Endothelial cell of umbilical vein (primary cell): ENCODE data around the gene SNX10. TPM values are rescaled to one million over a fixed set of nuclear protein-coding genes. Genes with fewer than 3 reads are reported as not detected.

ENCODE experiments used
- BruUV-seq: library from RNA; stranded (reverse); fragments of 400-500 nt; replicated peaks from 2 replicates; lab custom pipeline; 2021; lab: Mats Ljungman, UMichigan
- CTCF ChIA-PET: fragments of 300-600, 350-600 bp; sonication (Branson Sonifier 250); formaldehyde crosslinking; loops from one replicate; lab custom pipeline; 2021; ENCODE audit warnings: antibody characterized with exemption, inconsistent platforms; lab: Charles Lee
- POLR2A ChIA-PET: fragments of 300-600, 350-600 bp; sonication (Branson Sonifier 250); formaldehyde crosslinking; loops from one replicate; lab custom pipeline; 2021; ENCODE audit warnings: antibody characterized with exemption, inconsistent platforms; lab: Charles Lee
- DNase-seq: peaks from one replicate; pipeline ENCODE4 v3.0.0-alpha.2; 2011; ENCODE audit warnings: low read depth, low spot score
- FAIRE-seq: peaks from 2 replicates; lab custom pipeline; 2011; peaks lifted over from hg19 to GRCh38; lab: Jason Lieb, UNC
- H2AFZ ChIP-seq: 2 replicates; pipeline ENCODE4 v1.6.0; 2012; ENCODE audit warnings: low read depth, low read length, control low read depth, inconsistent platforms
- H3K27ac ChIP-seq: 2 replicates; pipeline ENCODE4 v1.5.1; 2011; ENCODE audit warnings: low read depth, mild to moderate bottlenecking, control low read depth, low read length, moderate library complexity; ENCODE audit not compliant: insufficient read depth
- H3K27me3 ChIP-seq, 2 experiments: 2 replicates each; pipeline versions ENCODE4 v1.6.0 to v1.6.1; 2011; ENCODE audit warnings: low read length in 2 of 2, mixed read lengths in 1 of 2; ENCODE audit not compliant: control insufficient read depth in 2 of 2, insufficient read depth in 2 of 2
- H3K36me3 ChIP-seq, 2 experiments: 2 replicates in 1 of 2; 3 replicates in 1 of 2; pipeline ENCODE4 v1.5.1; 2011; ENCODE audit warnings: low read length in 2 of 2, mild to moderate bottlenecking in 1 of 2, moderate library complexity in 1 of 2; ENCODE audit not compliant: control insufficient read depth in 2 of 2, insufficient read depth in 2 of 2; ENCODE audit errors: extremely low read depth in 1 of 2
- H3K4me1 ChIP-seq: 3 replicates; pipeline ENCODE4 v1.5.1; 2011; ENCODE audit warnings: mild to moderate bottlenecking, low read length; ENCODE audit not compliant: control insufficient read depth, insufficient read depth; ENCODE audit errors: extremely low read depth
- H3K4me2 ChIP-seq: 2 replicates; pipeline ENCODE4 v1.6.1; 2011; ENCODE audit warnings: low read length, control low read depth, mixed read lengths; ENCODE audit not compliant: insufficient read depth
- H3K4me3 ChIP-seq, 3 experiments: fragments of 200-600 bp in 1 of 3; sonication (generic), shearing (Covaris generic) in 1 of 3; replicated peaks in 1 of 3; 2 replicates each; pipeline ENCODE4 v1.5.1; 2011 to 2016; ENCODE audit warnings: control low read depth in 3 of 3, low read length in 3 of 3, mild to moderate bottlenecking in 2 of 3, inconsistent platforms in 1 of 3, low read depth in 1 of 3, moderate library complexity in 1 of 3; ENCODE audit not compliant: insufficient read depth in 1 of 3
- H3K79me2 ChIP-seq: 2 replicates; pipeline ENCODE4 v1.6.0; 2012; ENCODE audit warnings: low read length, inconsistent platforms; ENCODE audit not compliant: control insufficient read depth, insufficient read depth
- H3K9ac ChIP-seq: replicated peaks from 2 replicates; pipeline ENCODE3; 2011; ENCODE audit warnings: low read length, control low read depth; ENCODE audit not compliant: insufficient read depth; ENCODE audit errors: extremely low read depth
- H3K9me1 ChIP-seq: replicated peaks from 3 replicates; pipeline ENCODE4 v1.6.0; 2011; ENCODE audit warnings: mild to moderate bottlenecking, low read length; ENCODE audit not compliant: control insufficient read depth, insufficient read depth; ENCODE audit errors: extremely low read depth
- H3K9me3 ChIP-seq: replicated peaks from 2 replicates; pipeline ENCODE4 v1.5.1; 2012; ENCODE audit warnings: low read length, inconsistent platforms; ENCODE audit not compliant: control insufficient read depth, insufficient read depth
- H4K20me1 ChIP-seq: replicated peaks from 2 replicates; pipeline ENCODE3; 2011; ENCODE audit warnings: mild to moderate bottlenecking, low read length; ENCODE audit not compliant: control insufficient read depth, insufficient read depth; ENCODE audit errors: extremely low read depth
- CTCF ChIP-seq, 2 donors: IDR thresholded peaks; 1 replicate in 1 of 2; 2 replicates in 1 of 2; pipeline ENCODE4 v1.5.1; 2011; ENCODE audit warnings: low read length in 2 of 2, mild to moderate bottlenecking in 2 of 2, moderate library complexity in 2 of 2, control low read depth in 1 of 2, inconsistent platforms in 1 of 2, low read depth in 1 of 2; ENCODE audit not compliant: insufficient read depth in 1 of 2; ENCODE audit errors: extremely low read depth in 1 of 2
- EZH2 ChIP-seq: IDR thresholded peaks from 2 replicates; pipeline ENCODE4 v1.6.1; 2012; ENCODE audit warnings: borderline replicate concordance, low read depth, mild to moderate bottlenecking, moderate library complexity, low read length, inconsistent platforms; ENCODE audit not compliant: severe bottlenecking
- FOS ChIP-seq: IDR thresholded peaks from 2 replicates; pipeline ENCODE4 v1.6.1; 2011; ENCODE audit warnings: mild to moderate bottlenecking, low read length, moderate library complexity, borderline replicate concordance; ENCODE audit not compliant: insufficient read depth
- GATA2 ChIP-seq: IDR thresholded peaks from 2 replicates; pipeline ENCODE4 v1.7.0; 2011; ENCODE audit warnings: low read depth, mild to moderate bottlenecking, moderate library complexity, mixed read lengths, low read length; ENCODE audit not compliant: insufficient read length, insufficient read depth
- JUN ChIP-seq: IDR thresholded peaks from 2 replicates; pipeline ENCODE4 v1.6.1; 2011; ENCODE audit warnings: borderline replicate concordance, low read depth; ENCODE audit not compliant: insufficient read length, insufficient read depth
- MAX ChIP-seq: IDR thresholded peaks from 2 replicates; pipeline ENCODE4 v1.6.1; 2011; ENCODE audit not compliant: insufficient read depth, insufficient read length
- MYC ChIP-seq: IDR thresholded peaks from one replicate; pipeline ENCODE4 v1.6.1; 2011; ENCODE audit warnings: mild to moderate bottlenecking, low read depth, low read length
- POLR2A ChIP-seq: IDR thresholded peaks from 2 replicates; pipeline ENCODE4 v1.6.1; 2012; ENCODE audit warnings: low read depth, mild to moderate bottlenecking, control low read depth, low read length
- POLR2AphosphoS5 ChIP-seq: IDR thresholded peaks from 2 replicates; pipeline ENCODE4 v1.6.1; 2012; ENCODE audit warnings: low read depth, mild to moderate bottlenecking, control low read depth, low read length, moderate library complexity; ENCODE audit not compliant: insufficient read depth
- dilution Hi-C: fragments of 300-500 bp; cut with MboI; formaldehyde crosslinking; loops from one replicate; pipeline ENCODE4 v1.15.0; 2019; ENCODE audit warnings: low sequenced_read_pairs; ENCODE audit not compliant: extremely low pct_ligation_motif_present
- intact Hi-C: fragments of 100-400 bp; cut with micrococcal nuclease; formaldehyde crosslinking; loops from one replicate; pipeline ENCODE4 v1.10.0; 2022
- polyA plus RNA-seq, 4 experiments: library from polyadenylated mRNA; depleted of rRNA in 3 of 4; stranded (reverse) in 3 of 4; unstranded in 1 of 4; fragments of >200 nt; gene quantifications; 2 replicates each; pipeline versions ENCODE4 v1.2.1 to v1.2.3, GENCODE V29; 2011 to 2012; ENCODE audit warnings: missing spikeins in 1 of 4
- total RNA-seq: library from RNA; stranded (reverse); gene quantifications from 2 replicates; pipeline ENCODE4 v1.2.3, GENCODE V29; 2021

Gene SNX10
- total and polyA plus RNA-seq, 2 donors (not counting 3 experiments of a cell fraction or from before 2014, with no cell fraction given), result 0.25 to 0.80 TPM

GRCh38 chr7:26293569-26294308 is 2.1 kb downstream of the SNX10 start:
- Histone ChIP-seq H3K9ac (no peak overlapping the region), H3K27ac (no peak overlapping the region), H3K79me2 (no peaks in the 10 kb centered on the region), H3K4me1 (peaks cover 5% of the 10 kb centered on the region), H3K36me3 (no peaks in the 10 kb centered on the region), H4K20me1 (no peaks in the 10 kb centered on the region), H3K4me2 (no peak overlapping the region), H3K9me1 (no peaks in the 10 kb centered on the region), H3K27me3 (peaks cover 0 to 3% of the 10 kb centered on the region in 2 experiments), H2AFZ (no peak overlapping the region), H3K4me3 (no peak overlapping the region), H3K9me3 (no peaks in the 10 kb centered on the region)
- TF ChIP-seq POLR2AphosphoS5 (no peak), EZH2 (no peak), MYC (no peak), MAX (no peak), POLR2A (no peak), FOS (no peak), JUN (no peak), CTCF (IDR thresholded peaks at IDR 0.05; ENCODE audit: extremely low read depth in 1 of 2, insufficient read depth in 1 of 2, low read depth in 1 of 2, low read length in 2 of 2) (no peak), GATA2 (no peak)
- intact Hi-C loops, result no loop called here
- FAIRE-seq, result no peak
- BruUV-seq, result no TSS peak
- ChIA-PET POLR2A (no interaction called here), CTCF (interaction anchor here (1.0 kb wide), 1 partner anchor 9 kb away, joined by 6 read pairs; no protein-coding TSS in a partner anchor)
- no peak for DNase-seq
- dilution Hi-C loops, result no loop called here
